PC-3 (cell line): ENCODE measurements around the gene TESK2.

ENCODE experiments used
- EZH2 ChIP-seq: fragments of 300-600 bp; sonication (generic); IDR thresholded peaks from one replicate; pipeline ENCODE4 v1.6.1; 2017; ENCODE audit warnings: antibody characterized with exemption, mild to moderate bottlenecking, low read length; ENCODE audit not compliant: unreplicated experiment
- TF ChIP-seq, protein P1 (sequence below): fragments of 300-600 bp; sonication (generic); conservative IDR thresholded peaks from 2 replicates; pipeline ENCODE4 v1.5.1; 2017; ENCODE audit warnings: antibody characterized with exemption, low read depth, mild to moderate bottlenecking, low read length

DNA sequence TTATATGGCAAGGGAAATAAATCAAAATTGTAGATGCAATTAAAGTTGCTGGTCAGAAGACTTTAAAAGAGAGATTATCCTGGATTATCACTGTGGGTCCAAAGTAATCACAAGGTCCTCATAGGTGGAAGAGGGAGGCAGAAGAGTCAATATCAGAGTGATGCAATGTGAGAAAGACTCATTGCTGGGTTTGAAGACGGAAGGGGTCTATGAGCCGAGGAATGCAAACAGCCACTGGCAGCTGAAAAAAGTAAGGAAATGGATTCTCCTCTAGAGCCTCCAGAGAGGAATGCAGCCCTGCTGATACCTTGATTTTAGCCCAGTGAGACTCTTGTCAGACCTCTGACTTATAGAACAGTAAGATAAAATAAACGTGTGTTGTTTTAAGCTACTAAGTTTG, 90.9 kb downstream of the TESK2 start:
- TF ChIP-seq, protein P1, sequence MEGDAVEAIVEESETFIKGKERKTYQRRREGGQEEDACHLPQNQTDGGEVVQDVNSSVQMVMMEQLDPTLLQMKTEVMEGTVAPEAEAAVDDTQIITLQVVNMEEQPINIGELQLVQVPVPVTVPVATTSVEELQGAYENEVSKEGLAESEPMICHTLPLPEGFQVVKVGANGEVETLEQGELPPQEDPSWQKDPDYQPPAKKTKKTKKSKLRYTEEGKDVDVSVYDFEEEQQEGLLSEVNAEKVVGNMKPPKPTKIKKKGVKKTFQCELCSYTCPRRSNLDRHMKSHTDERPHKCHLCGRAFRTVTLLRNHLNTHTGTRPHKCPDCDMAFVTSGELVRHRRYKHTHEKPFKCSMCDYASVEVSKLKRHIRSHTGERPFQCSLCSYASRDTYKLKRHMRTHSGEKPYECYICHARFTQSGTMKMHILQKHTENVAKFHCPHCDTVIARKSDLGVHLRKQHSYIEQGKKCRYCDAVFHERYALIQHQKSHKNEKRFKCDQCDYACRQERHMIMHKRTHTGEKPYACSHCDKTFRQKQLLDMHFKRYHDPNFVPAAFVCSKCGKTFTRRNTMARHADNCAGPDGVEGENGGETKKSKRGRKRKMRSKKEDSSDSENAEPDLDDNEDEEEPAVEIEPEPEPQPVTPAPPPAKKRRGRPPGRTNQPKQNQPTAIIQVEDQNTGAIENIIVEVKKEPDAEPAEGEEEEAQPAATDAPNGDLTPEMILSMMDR = no peak
- no peak for TF ChIP-seq EZH2
